ENCODE data around the gene BDKRB2.

- TF ChIP-seq, protein P1, sequence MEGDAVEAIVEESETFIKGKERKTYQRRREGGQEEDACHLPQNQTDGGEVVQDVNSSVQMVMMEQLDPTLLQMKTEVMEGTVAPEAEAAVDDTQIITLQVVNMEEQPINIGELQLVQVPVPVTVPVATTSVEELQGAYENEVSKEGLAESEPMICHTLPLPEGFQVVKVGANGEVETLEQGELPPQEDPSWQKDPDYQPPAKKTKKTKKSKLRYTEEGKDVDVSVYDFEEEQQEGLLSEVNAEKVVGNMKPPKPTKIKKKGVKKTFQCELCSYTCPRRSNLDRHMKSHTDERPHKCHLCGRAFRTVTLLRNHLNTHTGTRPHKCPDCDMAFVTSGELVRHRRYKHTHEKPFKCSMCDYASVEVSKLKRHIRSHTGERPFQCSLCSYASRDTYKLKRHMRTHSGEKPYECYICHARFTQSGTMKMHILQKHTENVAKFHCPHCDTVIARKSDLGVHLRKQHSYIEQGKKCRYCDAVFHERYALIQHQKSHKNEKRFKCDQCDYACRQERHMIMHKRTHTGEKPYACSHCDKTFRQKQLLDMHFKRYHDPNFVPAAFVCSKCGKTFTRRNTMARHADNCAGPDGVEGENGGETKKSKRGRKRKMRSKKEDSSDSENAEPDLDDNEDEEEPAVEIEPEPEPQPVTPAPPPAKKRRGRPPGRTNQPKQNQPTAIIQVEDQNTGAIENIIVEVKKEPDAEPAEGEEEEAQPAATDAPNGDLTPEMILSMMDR (conservative IDR thresholded peaks at IDR 0.05; ENCODE audit: low read depth, low read length), result no peak
- TF ChIP-seq RAD21 (IDR thresholded peaks at IDR 0.05; ENCODE audit: low read length) (no peak), ELK1 (IDR thresholded peaks at IDR 0.05; ENCODE audit: borderline replicate concordance, low read depth, low read length) (no peak), CEBPB (IDR thresholded peaks at IDR 0.05; ENCODE audit: low read depth, low read length) (no peak), POLR2A (IDR thresholded peaks at IDR 0.05; ENCODE audit: low read depth, low read length) (no peak), NFE2L2 (IDR thresholded peaks at IDR 0.05; ENCODE audit: low read depth, low read length) (peak; percentile 65; the same call in 1 of the 2 replicates), MXI1 (IDR thresholded peaks at IDR 0.05; ENCODE audit: borderline replicate concordance, low read depth, low read length) (no peak), MAFK (IDR thresholded peaks at IDR 0.05; ENCODE audit: low read depth, low read length) (no peak)
- TF ChIP-seq, protein P2, sequence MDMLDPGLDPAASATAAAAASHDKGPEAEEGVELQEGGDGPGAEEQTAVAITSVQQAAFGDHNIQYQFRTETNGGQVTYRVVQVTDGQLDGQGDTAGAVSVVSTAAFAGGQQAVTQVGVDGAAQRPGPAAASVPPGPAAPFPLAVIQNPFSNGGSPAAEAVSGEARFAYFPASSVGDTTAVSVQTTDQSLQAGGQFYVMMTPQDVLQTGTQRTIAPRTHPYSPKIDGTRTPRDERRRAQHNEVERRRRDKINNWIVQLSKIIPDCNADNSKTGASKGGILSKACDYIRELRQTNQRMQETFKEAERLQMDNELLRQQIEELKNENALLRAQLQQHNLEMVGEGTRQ (IDR thresholded peaks at IDR 0.05; ENCODE audit: low read depth, low read length), result no peak
These were observed 68.3 kb downstream of the BDKRB2 start for GRCh38 chr14:96272777-96273473.

Measured in IMR-90 (cell line).